Activated T-cell treated with anti-CD3 and anti-CD28 coated beads, Interleukin-2, amount 50 U/mL, for 24 hours (primary cell): ENCODE results near the gene KIZ.

ENCODE experiments used
- DNase-seq: peaks from one replicate; pipeline ENCODE4 v3.0.0-alpha.2; 2020
- H3K27ac Mint-ChIP-seq: 2 replicates; pipeline ENCODE4 v1.8.0; 2020; ENCODE audit warnings: mild to moderate bottlenecking, mixed read lengths
- H3K27me3 Mint-ChIP-seq: 2 replicates; pipeline ENCODE4 v1.8.0; 2020; ENCODE audit warnings: mixed read lengths
- H3K36me3 Mint-ChIP-seq: 2 replicates; pipeline ENCODE4 v1.8.0; 2020; ENCODE audit warnings: low read depth, mixed read lengths
- H3K4me1 Mint-ChIP-seq: 2 replicates; pipeline ENCODE4 v1.8.0; 2020; ENCODE audit warnings: low read depth, mixed read lengths
- H3K4me3 Mint-ChIP-seq: 2 replicates; pipeline ENCODE4 v1.8.0; 2020; ENCODE audit warnings: mild to moderate bottlenecking, moderate library complexity, mixed read lengths
- H3K9me3 Mint-ChIP-seq: 2 replicates; pipeline ENCODE4 v1.8.0; 2020; ENCODE audit warnings: mixed read lengths

Gene KIZ

DNA sequence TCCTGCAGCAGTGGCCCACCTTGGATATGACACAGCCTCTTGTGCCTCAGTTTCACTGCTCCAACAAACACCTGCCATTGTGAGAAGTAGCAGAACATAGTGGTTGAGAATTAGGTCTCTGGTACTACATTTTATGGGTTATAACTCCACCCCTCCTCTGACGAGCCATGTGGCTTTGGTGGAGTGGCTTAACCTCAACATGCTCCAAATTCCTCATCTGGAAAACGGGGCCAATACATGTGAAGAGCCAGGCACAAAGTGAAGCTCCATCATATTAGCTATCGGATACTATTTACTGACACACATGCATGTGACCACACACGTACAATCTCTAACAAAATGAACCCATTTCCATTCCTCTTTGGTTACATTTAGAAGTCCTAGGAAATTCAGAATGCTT, 8.4 kb upstream of the KIZ start:
- DNase-seq, result no peak
- Mint-ChIP-seq H3K4me1 (no peaks in the 10 kb centered on the region), H3K36me3 (no peaks in the 10 kb centered on the region), H3K27me3 (peaks cover 41% of the 10 kb centered on the region), H3K9me3 (no peaks in the 10 kb centered on the region), H3K27ac (no peak overlapping the region), H3K4me3 (no peak overlapping the region)

DNA sequence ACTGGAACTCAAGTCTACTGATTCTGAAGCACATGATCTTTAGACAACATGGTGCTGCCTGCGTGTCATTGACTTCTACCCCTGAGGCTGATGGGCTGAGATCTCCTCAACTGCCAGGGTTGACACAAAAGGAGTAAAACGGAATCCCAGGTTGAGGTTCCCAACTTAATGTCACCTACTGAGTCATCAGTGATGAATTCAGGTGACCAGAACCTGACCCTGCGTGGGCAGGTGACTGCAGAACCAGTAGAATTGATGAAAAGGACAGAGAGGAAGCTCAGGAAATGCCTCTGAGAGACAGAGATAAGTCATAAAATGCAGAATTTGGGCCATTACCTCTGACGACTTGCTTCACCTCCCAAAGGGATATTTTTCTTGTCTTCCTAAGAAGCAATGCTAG, 7.7 kb upstream of the KIZ start:
- H3K27ac Mint-ChIP-seq, result no peak overlapping the region
- H3K36me3 Mint-ChIP-seq, result no peaks in the 10 kb centered on the region
- H3K4me1 Mint-ChIP-seq, result no peaks in the 10 kb centered on the region
- H3K9me3 Mint-ChIP-seq, result no peaks in the 10 kb centered on the region
- H3K4me3 Mint-ChIP-seq, result no peak overlapping the region
- no peak for DNase-seq
- H3K27me3 Mint-ChIP-seq, result peaks cover 39% of the 10 kb centered on the region

DNA sequence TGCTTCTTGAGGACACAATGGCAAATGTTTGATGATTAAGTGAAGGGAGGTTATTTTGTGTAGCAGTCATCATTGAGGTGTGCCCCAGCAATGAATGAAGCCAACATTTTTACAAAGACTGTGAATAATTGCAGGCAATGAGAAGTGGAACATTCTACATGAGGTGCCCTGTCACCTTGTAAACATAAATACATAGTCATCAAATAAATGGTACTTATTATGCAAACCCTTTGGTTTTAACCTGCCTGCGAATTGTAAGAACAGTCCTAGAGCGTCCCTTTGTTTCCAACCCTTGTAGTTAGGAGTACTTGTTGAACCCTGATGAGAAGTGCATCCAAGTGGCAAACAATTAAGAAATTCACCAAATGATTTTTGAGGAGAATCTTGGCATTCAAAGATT, 7.1 kb upstream of the KIZ start:
- H3K36me3 Mint-ChIP-seq, result no peaks in the 10 kb centered on the region
- H3K4me3 Mint-ChIP-seq, result no peak overlapping the region
- no peaks in the 10 kb centered on the region for H3K4me1 Mint-ChIP-seq
- peaks cover 37% of the 10 kb centered on the region for H3K27me3 Mint-ChIP-seq
- no peak overlapping the region for H3K27ac Mint-ChIP-seq
- H3K9me3 Mint-ChIP-seq, result no peaks in the 10 kb centered on the region
- DNase-seq, result no peak

DNA sequence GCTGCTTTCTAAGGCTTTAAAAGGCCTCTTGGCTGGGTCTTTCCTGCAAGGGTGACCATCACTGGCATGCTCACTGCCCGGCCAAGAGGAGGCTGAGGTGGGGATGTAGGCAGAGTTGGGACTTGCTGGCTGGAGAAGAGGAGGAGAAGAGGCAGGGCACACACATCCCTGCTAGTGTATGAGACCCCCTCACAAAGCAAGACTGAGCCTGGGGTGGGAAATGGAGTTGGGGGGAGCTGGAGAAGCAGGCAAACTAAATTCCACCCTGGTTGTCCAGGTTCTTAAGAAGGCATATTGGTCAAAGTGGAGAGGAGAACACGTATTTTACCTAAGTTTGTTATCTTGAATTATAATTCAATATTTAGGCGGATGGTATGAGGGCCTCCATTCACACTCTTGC, 1.7 kb upstream of the KIZ start:
- Mint-ChIP-seq H3K27ac (no peak overlapping the region), H3K27me3 (peaks cover under 1% of the 10 kb centered on the region), H3K9me3 (no peaks in the 10 kb centered on the region)

DNA sequence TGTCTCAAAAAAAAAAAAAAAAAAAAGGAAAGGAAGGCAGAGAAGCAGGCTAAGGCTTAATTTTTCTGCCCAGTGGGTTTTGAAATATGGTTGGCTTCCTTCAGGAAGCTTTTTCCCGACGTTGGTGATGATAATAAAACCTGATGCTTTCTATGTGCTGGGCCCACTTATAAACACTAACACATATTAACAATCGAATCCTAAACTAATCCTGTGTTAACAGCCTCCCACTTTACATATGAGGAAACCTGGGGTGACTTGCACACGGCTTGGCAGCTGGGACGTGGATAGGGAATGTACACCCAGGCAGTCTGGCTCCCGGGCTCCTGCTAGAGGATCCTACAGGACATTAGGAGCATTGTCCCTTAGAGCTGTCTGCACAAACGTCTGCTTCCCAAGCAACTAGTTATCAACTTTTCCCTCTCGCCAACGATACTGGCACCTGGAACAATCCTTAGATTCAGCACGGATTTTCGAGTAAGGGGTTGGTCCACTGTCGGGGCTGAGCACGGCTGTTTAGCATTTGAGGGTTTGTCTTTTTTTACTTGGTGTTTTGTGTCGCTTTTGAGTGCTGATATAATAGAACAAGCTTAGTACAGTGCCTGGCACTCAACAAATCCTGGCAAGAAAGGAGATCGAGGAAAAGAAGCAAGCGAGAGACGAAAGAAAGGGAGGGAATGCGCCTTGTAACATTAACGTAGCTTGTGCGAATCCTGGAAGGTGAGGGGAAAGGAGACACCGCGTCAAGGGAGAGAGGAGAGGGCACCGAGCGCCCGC, 622 bp upstream of the KIZ start:
- no peak for DNase-seq
- Mint-ChIP-seq H3K36me3 (peaks cover 5% of the 10 kb centered on the region), H3K9me3 (no peaks in the 10 kb centered on the region), H3K27me3 (no peaks in the 10 kb centered on the region), H3K4me1 (peaks cover 31% of the 10 kb centered on the region), H3K27ac (peak overlapping the region; percentile 33), H3K4me3 (peak overlapping the region; percentile 87)

More for the DNA sequence above, 1.7 kb upstream of the KIZ start:
- Mint-ChIP-seq H3K36me3 (peaks cover 3% of the 10 kb centered on the region), H3K4me1 (peaks cover 27% of the 10 kb centered on the region), H3K4me3 (no peak overlapping the region)
- no peak for DNase-seq

DNA sequence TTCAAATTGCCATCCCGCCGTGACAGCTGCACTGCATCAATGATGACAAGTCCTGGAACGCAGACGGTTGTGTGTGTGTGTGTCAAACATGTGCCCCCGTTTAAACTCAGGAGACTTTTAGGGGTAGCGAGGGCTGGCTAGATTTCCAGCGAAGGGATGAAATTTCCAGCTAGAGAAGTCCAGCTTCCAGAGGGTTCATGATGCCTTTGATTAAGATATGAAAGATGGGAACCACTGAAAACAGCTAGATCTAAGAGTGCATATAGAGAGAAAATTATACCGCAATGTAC, 644 bp downstream of the KIZ start:
- peaks cover 10% of the 10 kb centered on the region for H3K36me3 Mint-ChIP-seq
- H3K27ac Mint-ChIP-seq, result peak overlapping the region; percentile 89
- peaks cover 31% of the 10 kb centered on the region for H3K4me1 Mint-ChIP-seq
- no peaks in the 10 kb centered on the region for H3K9me3 Mint-ChIP-seq
- H3K4me3 Mint-ChIP-seq, result peak overlapping the region; percentile 87
- DNase-seq, result no peak
- H3K27me3 Mint-ChIP-seq, result no peaks in the 10 kb centered on the region

DNA sequence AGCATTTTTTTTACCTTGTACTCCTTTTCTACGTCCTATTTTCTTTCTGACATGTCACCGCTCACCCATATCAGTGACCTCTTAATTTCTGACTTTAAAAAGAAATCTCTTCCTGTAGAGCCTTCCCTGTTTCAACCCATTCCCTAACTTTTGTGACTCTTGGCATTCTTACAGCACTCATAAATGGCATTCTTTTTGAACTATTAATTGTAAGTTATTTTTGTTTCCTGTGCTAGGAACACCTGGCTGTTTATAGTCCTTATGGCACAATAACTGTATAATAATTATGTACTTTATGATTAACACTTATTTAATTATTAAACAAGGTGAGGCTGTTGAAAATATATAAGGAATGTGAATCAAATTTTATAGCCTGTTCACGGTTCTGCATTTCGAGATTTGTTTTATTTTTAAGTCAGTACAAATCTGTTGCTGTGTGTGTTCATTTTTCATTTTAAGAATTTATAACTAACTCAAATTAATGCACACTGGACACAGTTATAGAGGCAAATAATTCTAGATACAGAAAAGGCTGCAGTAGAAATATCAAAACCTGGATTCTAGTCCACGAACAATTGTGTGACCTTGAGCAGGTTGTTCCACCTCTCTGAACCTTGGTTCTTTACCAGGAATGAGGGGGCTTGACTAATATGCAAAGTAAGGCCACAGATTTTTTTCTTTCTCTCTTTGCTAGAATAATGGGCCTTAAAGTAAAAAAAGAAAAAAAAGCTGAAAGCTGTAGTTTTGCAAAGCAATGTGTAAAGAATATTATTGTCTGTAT, 1.5 kb downstream of the KIZ start:
- peaks cover 31% of the 10 kb centered on the region for H3K4me1 Mint-ChIP-seq
- peak overlapping the region; percentile 87 for H3K4me3 Mint-ChIP-seq
- no peaks in the 10 kb centered on the region for H3K27me3 Mint-ChIP-seq
- H3K36me3 Mint-ChIP-seq, result peaks cover 18% of the 10 kb centered on the region
- H3K9me3 Mint-ChIP-seq, result no peaks in the 10 kb centered on the region
- H3K27ac Mint-ChIP-seq, result no peak overlapping the region
- no peak for DNase-seq

DNA sequence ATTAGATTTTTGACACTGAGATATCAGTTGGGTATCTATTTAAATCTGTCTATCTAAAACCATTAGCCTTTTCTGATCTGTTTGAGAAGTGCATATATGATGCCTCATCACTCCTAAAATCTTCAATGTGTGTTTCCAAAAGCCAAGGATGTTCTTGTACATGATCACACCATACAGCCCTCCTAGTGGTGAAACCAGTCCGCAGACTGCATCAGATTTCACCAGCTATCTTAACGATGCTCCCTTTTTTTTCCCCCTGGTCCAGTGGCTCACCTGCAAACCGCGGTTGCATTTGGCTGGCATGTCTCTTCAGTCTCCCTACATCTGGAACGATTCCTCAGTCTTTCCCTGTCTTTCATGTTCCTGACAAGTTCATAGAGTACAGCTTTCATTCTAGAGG, 4.0 kb downstream of the KIZ start:
- no peak for DNase-seq
- Mint-ChIP-seq H3K4me3 (no peak overlapping the region), H3K27me3 (no peaks in the 10 kb centered on the region), H3K36me3 (peaks cover 27% of the 10 kb centered on the region), H3K9me3 (no peaks in the 10 kb centered on the region), H3K27ac (no peak overlapping the region), H3K4me1 (peaks cover 31% of the 10 kb centered on the region)

DNA sequence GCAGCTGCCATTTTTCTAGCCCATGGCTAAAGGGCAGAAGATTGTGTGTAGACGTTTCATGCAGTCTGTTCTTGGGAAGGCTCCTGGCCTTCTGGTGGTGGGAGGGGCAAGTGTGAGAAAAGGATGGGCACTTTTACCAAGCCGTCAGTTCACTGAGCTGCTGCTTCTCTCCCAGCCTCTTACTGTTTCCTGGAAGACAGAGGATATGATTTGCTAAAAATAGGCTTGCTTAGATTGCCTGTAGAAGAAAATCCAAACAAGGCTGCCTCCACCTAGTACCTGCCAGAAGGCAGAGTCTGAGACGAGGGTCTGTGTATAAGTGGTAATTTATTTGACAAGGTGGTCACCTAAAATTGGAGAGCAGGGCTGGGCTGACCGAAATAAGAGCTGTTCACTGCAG, 7.5 kb downstream of the KIZ start:
- no peak overlapping the region for H3K27ac Mint-ChIP-seq
- no peak overlapping the region for H3K4me3 Mint-ChIP-seq
- peaks cover 56% of the 10 kb centered on the region for H3K36me3 Mint-ChIP-seq
- no peaks in the 10 kb centered on the region for H3K27me3 Mint-ChIP-seq
- H3K4me1 Mint-ChIP-seq, result peaks cover 12% of the 10 kb centered on the region
- H3K9me3 Mint-ChIP-seq, result no peaks in the 10 kb centered on the region
- DNase-seq, result no peak

DNA sequence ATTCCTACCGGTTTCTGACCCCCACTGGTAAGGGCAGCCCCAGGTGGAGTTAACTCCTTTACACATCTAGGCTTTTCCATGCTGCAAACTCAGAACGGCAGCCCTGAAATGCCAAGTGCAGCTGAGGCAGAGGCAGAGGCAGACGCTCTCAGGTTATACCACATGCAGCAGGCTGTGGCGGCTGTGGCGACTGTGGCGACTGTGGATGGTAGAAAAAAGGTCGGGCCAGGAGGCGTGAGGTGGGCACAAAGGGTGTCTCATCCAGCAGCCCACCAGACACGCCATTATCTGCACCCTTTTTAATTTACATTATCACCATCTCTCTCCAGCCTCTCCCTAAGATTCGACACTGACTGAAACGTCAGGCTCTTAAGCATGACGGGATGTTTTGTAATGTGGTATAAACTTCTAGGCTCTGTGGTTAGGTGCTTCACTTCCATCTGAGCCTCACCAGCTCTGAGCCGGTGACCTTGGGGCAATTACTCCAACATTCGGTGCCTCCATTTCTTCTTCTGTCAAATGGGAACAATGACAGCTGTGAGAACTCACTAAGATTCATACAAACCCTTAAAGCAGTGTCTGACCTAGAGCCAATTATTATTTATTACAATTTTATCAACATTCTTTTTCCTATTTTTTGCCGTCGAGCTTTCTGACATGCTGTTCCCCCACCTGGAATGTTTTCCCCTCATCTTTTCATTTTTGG, 8.2 kb downstream of the KIZ start:
- Mint-ChIP-seq H3K9me3 (no peaks in the 10 kb centered on the region), H3K36me3 (peaks cover 60% of the 10 kb centered on the region), H3K27me3 (no peaks in the 10 kb centered on the region), H3K27ac (no peak overlapping the region), H3K4me3 (no peak overlapping the region), H3K4me1 (peaks cover 5% of the 10 kb centered on the region)
- DNase-seq, result no peak

DNA sequence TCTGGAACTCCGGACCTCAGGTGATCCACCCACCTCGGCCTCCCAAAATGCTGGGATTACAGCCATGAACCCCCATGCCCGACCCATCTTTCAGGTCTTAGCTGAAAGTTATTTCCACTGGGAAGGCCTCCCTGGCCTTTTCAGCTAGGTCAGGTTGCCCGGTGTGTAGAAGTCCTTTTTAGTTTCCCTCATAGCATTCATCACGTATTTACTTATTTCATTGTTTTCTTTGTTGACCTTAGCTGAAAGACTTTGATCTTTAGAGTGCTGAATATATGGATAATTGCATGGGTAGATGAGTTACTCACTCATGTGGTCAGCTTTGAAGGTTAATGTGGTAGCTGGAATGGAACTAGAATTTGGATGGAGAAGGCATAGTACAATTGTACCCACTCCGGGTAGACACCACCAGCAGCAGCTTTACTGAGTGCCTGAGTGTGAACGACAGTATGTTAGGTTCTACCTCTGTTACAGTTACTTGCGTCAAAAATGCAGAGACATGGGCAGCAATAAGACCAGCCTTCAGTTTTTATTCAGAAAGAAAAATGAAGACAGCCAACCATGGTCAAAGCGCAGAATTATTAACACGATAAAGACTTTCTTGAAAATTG, 9.1 kb downstream of the KIZ start:
- Mint-ChIP-seq H3K27me3 (no peaks in the 10 kb centered on the region), H3K9me3 (no peaks in the 10 kb centered on the region), H3K4me3 (no peak overlapping the region), H3K4me1 (peaks cover 2% of the 10 kb centered on the region), H3K27ac (no peak overlapping the region), H3K36me3 (peaks cover 66% of the 10 kb centered on the region)
- no peak for DNase-seq

DNA sequence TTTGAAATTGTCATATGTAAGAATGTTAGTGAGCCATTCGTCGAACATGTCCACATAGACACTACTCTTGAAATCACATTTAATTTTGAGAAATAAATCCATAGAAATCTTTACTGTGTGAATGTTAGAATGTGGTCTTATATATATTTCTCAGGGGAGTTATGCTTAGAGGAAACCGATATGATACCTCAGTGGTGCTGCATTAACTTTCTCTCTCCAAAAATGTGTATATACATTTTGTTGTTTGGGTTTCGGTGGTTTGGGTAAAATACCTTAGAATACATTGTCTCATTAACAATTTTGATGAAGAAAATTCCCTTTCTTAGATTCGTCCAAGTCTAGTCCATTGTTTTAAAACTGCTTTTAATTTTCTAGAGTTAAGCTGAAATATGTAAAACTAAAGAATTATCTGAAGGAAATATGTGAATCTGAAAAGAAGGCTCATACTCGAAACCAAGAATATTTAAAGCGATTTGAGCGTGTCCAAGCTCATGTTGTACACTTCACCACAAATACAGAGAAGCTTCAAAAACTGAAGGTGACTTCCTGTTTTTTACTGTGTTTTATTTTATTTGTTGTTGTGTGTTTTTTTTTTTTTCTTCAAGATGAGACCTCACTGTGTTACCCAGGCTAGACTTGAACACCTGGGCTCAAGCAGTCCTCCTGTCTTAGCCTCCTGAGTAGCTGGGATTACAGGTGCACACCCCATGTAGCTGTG, 10.3 kb downstream of the KIZ start:
- no peak for DNase-seq
- Mint-ChIP-seq H3K4me3 (no peak overlapping the region), H3K4me1 (no peaks in the 10 kb centered on the region), H3K27ac (no peak overlapping the region), H3K27me3 (no peaks in the 10 kb centered on the region), H3K36me3 (peaks cover 67% of the 10 kb centered on the region), H3K9me3 (no peaks in the 10 kb centered on the region)

DNA sequence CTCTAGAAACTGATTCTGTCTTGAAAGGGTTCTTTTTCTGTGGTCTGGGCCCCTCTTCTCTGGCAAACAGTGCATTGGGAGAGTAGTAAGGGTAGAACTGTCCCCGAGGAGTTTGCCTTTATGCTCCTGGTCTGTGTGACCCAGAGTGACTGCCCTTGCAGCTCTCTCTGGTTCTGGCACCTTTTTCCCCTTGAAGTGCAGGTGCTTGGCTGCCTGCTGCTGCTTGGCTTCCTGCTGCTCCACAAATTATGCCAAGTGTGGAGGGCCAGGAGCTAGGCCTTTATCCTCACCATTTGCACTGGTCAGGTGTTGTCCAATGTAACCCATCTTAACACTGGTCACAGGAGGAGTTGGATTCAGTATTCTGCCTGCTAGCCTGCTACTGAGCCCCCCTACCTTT, 11.2 kb downstream of the KIZ start:
- no peaks in the 10 kb centered on the region for H3K9me3 Mint-ChIP-seq

DNA sequence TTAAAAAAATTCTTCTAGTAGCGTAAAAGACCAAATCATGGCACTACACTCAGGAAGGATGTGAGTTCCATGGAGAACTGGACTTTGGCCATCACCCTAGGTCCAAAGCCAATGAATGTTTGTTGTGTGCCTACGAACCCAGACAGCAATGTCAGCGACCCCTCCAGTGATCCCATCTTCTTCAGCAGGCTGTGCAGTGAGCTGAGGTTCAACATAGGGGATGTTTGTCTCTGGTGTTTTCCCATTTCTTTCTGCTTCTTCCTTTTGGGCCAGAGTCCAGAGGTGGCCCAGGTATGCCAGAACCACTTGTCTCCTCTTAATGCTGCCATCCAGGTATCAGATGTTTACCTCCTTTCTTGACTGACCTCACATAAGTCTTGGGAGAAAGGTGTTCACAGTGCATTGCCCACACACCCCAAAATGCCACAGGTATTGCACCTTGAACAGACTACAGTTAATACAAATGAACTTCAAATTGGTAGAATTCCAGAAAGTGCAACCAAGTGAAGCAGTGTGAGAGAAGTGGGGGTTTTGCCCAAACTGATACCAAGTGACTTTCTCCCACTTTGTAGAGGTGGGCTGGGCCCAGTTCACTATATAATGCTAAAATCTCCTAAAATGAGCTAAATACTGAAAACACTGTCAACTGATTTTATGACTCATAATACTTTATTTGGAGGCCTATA, 14.1 kb downstream of the KIZ start:
- H3K4me1 Mint-ChIP-seq, result no peaks in the 10 kb centered on the region
- no peak for DNase-seq
- no peak overlapping the region for H3K27ac Mint-ChIP-seq
- no peaks in the 10 kb centered on the region for H3K27me3 Mint-ChIP-seq
- no peak overlapping the region for H3K4me3 Mint-ChIP-seq
- peaks cover 46% of the 10 kb centered on the region for H3K36me3 Mint-ChIP-seq
- H3K9me3 Mint-ChIP-seq, result no peaks in the 10 kb centered on the region

More for the DNA sequence above, 11.2 kb downstream of the KIZ start:
- Mint-ChIP-seq H3K36me3 (peaks cover 59% of the 10 kb centered on the region), H3K27me3 (no peaks in the 10 kb centered on the region), H3K4me1 (no peaks in the 10 kb centered on the region), H3K4me3 (no peak overlapping the region), H3K27ac (no peak overlapping the region)
- no peak for DNase-seq
